D721Med (cell line): ENCODE results near the gene SHROOM3.

ENCODE experiments used
- DNase-seq: peaks from one replicate; pipeline ENCODE4 v3.0.0; 2011; ENCODE audit warnings: low spot score; ENCODE audit not compliant: insufficient read length
- FAIRE-seq: peaks from 2 replicates; lab custom pipeline; 2011; peaks lifted over from hg19 to GRCh38; lab: Jason Lieb, UNC
- TF ChIP-seq, protein P1 (sequence below): IDR thresholded peaks from 2 replicates; pipeline ENCODE4 v1.5.1; 2012; ENCODE audit warnings: mild to moderate bottlenecking, control low read depth; ENCODE audit not compliant: insufficient read depth; ENCODE audit errors: missing control alignments

Gene SHROOM3

DNA sequence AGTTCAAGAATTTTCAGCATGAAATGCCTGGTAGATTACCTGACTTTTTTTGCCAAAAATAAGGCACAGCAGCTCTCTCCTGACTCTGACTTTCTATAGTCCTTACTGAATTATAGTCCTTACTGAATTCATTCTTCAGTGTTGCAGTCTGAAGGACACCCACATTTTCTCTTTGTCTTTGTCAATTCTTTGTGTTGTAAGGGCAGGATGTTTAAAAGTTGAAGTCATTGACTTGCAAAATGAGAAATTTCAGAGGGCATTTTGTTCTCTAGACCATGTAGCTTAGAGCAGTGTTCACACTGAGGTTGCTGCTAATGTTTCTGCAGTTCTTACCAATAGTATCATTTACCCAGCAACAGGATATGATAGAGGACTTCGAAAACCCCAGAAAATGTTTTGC is 295.0 kb downstream of the SHROOM3 start:
- no peak for DNase-seq
- no peak for FAIRE-seq
- TF ChIP-seq, protein P1, sequence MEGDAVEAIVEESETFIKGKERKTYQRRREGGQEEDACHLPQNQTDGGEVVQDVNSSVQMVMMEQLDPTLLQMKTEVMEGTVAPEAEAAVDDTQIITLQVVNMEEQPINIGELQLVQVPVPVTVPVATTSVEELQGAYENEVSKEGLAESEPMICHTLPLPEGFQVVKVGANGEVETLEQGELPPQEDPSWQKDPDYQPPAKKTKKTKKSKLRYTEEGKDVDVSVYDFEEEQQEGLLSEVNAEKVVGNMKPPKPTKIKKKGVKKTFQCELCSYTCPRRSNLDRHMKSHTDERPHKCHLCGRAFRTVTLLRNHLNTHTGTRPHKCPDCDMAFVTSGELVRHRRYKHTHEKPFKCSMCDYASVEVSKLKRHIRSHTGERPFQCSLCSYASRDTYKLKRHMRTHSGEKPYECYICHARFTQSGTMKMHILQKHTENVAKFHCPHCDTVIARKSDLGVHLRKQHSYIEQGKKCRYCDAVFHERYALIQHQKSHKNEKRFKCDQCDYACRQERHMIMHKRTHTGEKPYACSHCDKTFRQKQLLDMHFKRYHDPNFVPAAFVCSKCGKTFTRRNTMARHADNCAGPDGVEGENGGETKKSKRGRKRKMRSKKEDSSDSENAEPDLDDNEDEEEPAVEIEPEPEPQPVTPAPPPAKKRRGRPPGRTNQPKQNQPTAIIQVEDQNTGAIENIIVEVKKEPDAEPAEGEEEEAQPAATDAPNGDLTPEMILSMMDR, result no peak

DNA sequence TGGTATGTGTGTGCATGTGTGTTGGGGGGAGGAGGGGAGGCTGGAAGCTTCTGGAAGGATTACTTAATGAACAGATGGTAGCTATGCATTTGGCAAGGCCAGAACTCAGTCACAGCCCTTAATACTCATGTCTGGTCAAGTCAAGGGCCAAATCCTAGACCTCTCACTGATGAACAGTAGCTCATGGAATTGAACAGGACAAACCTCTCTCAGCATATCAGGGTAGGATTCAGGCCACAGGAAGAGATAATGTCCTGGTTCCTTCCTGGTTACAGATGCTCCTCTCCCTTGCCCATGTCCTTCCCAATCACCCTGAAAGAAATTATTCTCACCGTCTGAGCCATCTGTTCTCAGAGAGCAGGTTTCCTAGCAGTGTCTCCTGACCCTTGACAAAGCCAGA is 297.2 kb downstream of the SHROOM3 start:
- DNase-seq (no peak), FAIRE-seq (no peak)
- TF ChIP-seq, protein P1, result no peak

DNA sequence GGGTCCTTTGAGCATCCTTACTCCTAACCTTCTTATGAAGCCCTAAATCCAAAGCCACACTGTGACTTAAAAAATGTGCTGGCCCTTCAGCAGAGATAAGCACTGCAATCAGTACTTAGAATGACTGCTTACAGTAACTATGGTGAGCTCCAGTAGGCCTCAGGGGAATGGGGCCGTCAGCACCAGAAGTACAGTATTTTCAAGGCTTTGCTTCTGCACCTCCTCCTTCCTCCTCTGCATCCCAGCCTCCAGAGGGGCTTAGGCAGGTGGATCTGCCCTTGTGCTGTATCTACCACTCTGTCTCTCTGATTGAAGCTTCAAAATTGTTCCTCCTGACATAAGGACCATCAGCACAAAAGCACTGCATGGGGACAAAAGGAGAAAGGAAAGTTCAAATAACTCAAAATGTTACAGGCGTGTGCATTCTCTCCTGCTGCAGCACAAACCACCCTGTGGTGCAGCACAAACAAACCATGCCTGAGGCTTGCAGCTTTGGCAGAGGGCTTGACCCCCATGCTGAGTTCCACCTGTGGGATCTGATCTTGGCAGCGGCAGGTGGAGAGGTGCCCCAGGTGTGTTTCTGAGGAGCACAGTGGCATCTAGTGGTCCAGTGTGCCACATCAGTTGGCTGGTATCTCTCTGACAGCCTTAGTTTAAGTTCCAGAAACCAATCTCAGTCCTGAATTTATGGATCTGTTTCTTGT is 298.2 kb downstream of the SHROOM3 start:
- FAIRE-seq (no peak), DNase-seq (no peak)
- TF ChIP-seq, protein P1, result no peak

DNA sequence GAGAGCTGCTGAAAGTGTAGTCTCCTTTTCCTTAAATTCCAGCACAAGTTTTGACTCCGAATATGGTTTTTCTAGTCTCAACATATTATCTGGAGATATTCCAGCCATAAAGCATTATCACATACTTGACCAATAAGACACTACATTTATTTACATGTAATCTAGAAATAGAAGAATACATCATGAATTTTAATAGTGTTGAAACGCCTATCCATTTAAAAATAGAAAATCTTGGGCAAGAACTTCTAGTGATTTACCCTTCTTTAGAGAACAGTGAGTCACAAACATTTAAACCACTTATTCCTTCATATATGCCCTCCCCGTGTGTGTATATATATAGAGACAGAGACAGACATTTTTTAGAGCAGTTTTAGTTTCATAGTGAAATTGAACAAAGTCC is 301.4 kb downstream of the SHROOM3 start:
- TF ChIP-seq, protein P1, result no peak
- FAIRE-seq, result no peak
- DNase-seq, result no peak

DNA sequence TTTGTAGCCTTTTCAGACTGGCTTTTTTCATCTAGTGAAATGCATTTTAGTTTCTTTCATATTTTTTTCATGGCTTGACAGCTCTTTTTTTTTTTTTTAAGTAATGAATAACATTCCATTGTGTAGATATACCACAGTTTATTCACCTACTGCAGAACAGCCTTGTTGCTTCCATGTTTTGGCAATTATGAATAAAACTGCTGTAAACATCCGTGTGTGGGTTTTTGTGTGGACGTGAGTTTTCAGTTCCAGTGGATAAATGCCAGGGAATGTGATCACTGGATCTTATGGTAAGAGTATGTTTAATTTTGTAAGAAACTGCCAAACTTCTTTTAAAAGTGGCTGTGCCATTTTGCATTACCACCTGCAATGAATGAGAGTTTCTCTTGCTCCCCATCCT is 302.2 kb downstream of the SHROOM3 start:
- TF ChIP-seq, protein P1, result no peak
- FAIRE-seq (no peak), DNase-seq (no peak)

DNA sequence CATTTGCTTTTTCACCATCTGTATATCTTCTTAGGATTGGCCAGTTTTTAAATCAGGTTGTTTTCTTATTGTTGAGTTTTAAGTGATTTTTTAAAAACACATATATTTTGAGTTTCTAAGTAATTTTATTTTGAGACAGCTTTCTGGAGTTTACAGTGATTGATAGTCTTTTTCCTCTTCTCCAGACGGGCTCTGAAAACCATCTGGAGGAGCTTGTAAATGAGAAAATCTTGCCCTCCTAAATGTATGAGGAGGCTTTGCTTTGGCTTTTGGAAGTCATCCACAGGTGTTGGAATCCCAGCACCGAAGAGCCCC is 302.7 kb downstream of the SHROOM3 start:
- TF ChIP-seq, protein P1, result no peak
- no peak for FAIRE-seq

DNA sequence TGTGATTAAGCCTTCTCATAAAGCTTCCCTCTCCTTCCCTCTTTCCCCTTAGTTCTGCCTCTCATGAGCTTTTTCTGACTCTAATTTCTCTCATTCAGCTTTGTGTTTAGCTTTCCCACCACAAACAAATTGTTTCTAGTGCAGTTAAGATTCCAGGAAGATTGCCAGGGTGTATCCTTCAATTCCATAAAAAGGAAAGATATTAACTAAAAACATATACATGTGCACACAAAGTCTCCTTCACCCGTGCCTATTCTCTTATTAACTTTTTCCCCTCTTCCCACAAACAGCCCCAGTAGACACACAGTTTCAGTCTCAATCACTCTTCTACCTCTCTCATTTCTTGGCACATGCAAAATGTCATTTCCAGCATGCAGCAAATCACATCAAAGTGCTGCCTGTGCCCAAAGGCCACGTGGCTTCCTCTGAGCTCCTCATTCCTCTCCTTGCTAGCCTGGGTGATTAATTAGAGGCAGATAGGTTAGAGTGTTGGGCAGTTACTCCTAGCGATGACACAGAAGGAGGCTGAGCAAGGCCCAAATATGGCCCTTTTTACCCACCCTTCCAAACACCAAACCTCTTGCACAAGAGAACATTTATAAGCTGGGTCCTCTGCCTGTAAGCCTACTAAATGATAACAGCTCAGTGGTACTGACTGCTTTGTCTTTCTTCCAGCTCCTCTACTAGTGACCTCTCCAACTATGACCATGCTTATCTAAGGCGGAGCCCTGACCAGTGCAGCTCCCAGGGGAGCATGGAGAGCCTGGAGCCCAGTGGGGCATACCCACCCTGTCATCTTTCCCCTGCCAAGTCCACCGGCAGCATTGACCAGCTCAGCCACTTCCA is 303.3 kb downstream of the SHROOM3 start:
- FAIRE-seq, result no peak
- no peak for DNase-seq

More for the DNA sequence above, 302.7 kb downstream of the SHROOM3 start:
- DNase-seq, result no peak

More for the DNA sequence above, 303.3 kb downstream of the SHROOM3 start:
- TF ChIP-seq, protein P1, result no peak
